HG03520 (cell line): ENCODE measurements around the gene HMX1.

Source experiments
- ATAC-seq: cut with Tn5 transposase; IDR thresholded peaks from one replicate; pipeline ENCODE4 v1.9.1; 2021; ENCODE audit warnings: mild to moderate bottlenecking, moderate library complexity; ENCODE audit not compliant: unreplicated experiment

The HMX1 gene

DNA sequence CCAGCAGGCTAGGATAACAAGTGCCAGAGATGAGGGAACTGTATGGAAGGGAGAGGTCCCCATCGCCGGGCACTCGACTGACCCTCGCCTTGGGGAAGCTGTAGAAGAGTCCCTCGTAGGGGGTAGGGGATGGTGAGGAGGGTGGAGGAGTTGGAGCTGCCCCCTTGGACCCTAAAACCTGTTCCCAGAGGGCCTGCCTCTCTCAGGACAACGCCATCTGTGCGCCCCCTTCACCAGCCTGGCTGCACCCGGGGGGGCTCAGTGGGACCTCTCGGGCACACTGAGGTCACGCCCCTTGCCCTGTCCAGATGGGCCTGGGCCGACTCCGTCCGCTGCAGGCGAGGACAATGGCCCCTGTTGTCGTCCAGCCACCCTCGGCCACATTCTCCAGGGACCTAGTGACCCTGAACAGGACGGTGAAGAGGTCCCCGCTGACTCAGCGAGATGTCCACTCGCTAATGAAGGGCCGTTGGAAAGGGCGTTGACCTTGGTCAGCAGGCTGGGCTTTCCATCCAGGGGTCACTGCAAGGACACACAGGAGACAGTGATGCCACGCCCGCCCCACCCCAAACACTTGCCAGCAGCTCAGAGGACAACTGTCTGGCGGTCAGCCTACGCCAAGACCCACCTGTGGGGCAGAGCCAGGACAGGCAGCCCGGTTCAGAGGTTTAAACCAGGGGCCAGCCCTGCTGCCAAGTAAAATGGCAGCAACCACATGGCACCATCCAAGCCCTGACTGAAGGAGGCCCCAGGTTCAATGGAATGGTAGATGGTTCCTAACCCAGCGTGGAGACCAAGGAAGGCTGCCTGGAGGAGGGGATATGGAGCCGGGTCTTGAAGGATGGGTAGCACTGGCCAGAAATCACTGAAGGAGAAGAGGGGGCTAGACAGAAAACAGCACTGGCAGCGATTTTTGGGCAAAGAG is 51.2 kb downstream of the HMX1 start:
- no peak for ATAC-seq

GRCh38 chr4:8819473-8820177 is 52.0 kb downstream of the HMX1 start:
- ATAC-seq, result no peak

DNA sequence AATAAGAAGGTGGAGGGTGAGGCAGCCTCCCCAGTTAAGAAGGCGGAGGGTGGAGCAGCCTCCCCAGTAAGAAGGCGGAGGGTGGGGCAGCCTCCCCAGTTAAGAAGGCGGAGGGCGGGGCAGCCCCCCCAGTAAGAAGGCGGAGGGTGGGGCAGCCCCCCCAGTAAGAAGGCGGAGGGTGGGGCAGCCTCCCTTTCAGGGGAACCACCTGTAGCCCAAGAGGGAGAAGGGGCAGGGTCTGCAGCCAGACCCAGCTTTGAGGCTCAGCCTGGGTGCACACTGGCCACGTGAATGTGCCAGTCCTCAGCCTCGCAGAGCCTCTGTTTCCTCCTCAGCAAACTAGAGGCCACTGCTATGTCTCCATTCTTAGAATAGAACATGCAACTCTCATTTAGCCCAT is 52.6 kb downstream of the HMX1 start:
- no peak for ATAC-seq

- no peak for ATAC-seq
Measured at GRCh38 chr4:8818063-8818881, 53.4 kb downstream of the HMX1 start.

GRCh38 chr4:8817813-8818062 is 53.9 kb downstream of the HMX1 start:
- no peak for ATAC-seq

DNA sequence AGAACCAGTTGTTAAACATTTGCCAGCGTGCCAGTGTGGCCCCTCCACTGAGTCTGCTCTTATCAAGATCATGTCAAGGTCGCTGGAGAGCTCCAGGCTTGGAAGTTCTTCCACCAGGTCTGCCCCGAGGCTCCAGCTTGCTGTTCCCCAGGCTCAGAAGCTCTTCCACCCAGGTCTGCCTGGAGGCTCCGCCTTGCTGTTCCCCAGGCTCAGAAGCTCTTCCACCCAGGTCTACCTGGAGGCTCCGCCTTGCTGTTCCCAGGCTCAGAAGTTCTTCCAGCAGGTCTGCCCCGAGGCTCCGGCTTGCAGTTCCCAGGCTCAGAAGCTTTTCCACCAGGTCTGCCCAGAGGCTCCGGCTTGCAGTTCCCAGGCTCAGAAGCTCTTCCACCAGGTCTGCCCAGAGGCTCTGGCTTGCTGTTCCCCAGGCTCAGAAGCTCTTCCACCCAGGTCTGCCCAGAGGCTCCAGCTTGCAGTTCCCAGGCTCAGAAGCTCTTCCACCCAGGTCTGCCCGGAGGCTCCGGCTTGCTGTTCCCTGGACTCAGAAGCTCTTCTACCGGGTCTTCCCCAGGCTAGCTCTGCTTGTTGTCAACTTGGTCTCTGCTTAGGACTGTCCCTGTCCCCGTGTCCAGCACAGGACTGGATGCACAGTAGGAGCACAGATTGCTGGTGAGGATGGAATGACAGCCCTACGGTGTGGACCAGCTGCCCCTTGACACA is 54.4 kb downstream of the HMX1 start:
- ATAC-seq, result no peak
